Stimulated activated CD4-positive, alpha-beta T cell treated with anti-CD3 and anti-CD28 coated beads, Interleukin-4, amount 100 ng/mL, for 48 hours (primary cell): ENCODE measurements around the gene CORO1C.
"Not testable (repeated sequence)": the region's sequence is repeated elsewhere in the genome, so short reads cannot be mapped to it uniquely, and the experiment has no call there.

Source experiments
- DNase-seq, 2 donors: peaks; one replicate each; pipeline ENCODE4 v3.0.0-alpha.2; 2020; ENCODE audit warnings: low read depth in 2 of 2

The CORO1C gene

GRCh38 chr12:108675792-108676191 is 55.5 kb downstream of the CORO1C start:
- no peak for DNase-seq

DNA sequence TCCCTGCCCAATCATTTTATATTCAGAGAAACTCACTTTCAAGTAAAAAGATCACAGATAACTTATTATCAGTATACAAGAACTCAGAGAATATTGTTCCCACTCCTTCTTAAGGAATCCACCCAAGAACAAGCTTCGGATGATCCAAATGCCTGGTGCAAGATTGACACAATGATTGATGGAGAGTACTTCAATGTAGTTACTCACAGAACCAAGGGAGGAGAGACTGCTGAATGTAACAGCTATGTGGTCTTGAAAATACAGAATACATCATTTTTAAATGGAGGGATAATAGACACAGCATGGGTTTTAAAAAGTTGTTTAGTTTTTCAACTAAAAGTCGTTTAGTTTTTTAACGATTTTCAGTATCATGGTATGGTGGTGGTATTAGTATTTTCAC is 59.3 kb downstream of the CORO1C start:
- DNase-seq: no peak

DNA sequence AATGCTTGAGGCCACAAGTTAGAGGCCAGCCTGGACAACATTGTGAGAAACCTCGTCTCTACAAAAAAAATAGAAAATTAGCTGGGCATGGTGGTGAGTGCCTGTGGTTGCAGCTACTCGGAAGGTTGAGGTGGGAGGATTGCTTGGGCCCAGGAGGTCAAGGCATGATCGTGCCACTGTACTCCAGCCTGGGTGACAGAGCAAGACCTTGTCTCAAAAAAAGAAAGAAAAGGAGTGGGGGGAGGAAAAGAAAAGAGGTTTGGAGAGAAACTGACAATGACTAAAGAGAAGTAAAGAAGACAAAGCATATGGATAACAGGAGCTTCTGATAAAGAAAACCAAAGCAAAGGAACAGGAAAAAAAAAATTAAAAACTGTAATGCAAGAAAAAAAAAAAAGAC is 60.2 kb downstream of the CORO1C start:
- no peak for DNase-seq

DNA sequence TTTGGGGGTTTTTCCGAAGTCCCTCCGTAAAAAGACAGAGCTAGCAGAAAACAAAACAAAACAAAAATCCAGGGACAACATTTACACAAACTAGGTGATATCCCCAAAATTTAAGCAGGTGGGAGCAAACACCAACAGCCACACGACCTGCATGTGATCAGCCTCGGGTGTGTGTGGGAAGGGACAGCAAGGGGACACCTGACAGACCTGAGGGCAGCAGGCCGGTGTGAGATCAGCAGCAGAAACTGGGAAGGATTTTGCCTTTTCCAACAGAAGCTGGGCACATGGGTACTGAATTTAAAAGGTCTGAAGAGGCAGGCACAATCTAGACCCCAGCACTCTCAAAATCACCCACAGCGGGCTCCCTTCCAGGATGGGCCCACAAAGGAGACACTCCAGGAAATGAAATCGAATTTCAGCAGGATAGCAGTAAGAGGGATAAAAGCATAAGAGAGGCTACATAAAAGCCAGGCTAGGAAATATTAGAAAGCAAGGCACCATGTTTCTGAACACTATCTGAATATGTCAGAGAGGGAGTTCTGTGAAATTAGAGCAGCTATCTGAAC is 61.2 kb downstream of the CORO1C start:
- no peak for DNase-seq

- no peak for DNase-seq
Measured at GRCh38 chr12:108668542-108668941, 62.8 kb downstream of the CORO1C start.

- no peak for DNase-seq
Measured at GRCh38 chr12:108668063-108668462, 63.3 kb downstream of the CORO1C start.

GRCh38 chr12:108667349-108667748 is 64.0 kb downstream of the CORO1C start:
- no peak for DNase-seq

DNA sequence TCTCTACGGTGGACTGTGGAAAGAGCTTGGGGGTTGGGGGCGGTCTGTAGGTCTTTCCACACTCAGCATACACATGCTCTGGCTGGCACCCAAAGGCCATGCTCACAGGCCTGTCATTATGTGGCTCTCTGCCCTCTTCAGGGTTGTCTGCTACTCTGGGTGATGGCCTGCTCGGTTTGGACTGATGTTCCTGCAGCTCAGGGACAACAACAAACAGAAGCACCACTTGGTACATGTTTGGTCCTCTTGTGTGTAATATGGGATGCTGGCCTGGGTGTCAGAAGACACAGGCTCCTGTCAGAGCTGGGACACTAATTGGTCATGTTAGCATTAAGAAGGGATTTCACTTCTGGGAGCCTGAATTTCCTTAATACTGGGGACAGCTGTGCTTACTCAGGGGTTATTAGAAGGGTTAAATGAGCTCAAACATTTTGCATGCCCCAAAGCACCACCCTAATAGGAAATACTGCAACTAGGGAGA is 64.9 kb downstream of the CORO1C start:
- DNase-seq: no peak

DNA sequence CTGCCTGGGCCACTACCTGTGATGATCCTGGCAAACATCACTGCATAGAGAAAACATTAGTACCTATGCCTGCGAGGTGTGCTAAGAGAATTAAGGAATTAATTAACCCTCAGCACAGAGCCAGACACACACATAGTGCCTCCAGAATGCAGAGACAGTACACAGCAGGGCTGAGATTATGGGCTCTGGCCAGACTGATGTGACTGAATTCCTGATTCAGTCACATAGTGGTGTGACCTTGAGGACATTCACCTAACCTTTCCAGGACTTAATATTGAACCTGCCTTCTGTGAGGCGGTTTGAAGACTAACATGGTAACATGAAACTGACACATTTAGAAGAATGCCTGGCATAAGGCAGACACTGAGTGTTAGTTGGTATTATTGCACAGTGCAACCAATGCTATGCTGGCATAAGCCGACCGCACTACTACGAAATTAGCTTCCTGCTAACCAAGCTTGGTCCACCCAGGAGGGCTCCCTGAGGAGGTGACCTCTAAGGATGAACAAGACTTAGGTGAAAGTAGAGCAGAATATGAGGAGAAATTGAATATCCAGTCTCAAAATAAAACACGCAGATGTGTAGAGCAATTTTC is 65.6 kb downstream of the CORO1C start:
- no peak for DNase-seq

GRCh38 chr12:108664338-108665258 is 66.7 kb downstream of the CORO1C start:
- DNase-seq: peak; percentile 76 to 78

DNA sequence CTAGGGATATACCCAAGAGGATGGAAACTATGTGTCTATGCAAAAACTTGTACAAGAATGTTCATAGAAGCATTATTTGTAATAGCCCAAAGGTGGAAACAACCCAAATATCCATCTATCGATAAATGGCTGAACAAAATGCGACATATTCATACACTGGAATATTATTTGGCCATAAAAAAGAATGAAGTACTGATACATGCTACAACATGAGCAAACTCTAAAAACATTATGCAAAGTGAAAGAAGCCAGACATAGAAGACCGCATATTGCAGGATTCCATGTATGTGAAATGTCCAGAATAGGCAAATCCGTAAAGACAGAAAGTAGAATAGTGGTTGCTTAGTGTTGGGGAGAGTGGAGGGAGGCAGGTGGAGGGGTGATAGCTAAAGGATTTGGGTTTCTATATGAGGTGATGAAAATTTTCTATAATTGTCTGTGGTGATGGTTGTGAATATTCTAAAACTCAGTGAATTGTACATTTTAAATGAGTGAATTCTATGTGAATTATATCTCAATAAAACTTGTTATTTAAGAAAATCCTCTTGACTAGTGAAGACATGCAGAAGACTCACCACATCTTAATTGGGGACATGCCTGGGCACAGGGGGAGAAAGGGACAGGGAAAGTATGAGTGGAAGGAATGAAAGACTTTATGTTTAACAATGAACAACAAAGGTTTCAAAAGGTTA is 67.8 kb downstream of the CORO1C start:
- no peak for DNase-seq

DNA sequence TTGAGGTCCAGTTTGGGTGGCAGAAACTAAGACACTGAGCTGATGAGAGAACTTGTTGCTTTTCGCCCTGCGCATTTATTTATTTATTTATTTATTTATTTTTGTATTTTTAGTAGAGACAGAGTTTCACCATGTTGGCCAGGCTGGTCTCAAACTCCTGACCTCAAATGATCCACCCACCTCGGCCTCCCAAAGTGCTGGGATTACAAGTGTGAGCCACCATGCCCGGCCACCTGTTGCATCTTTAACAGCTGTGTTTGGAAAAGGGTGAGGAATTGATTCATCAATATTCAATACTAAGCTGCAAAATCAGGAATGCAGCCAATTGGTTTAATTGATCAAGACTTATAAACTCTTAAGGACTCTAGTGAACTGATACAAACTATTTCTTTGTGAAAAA is 73.2 kb downstream of the CORO1C start:
- DNase-seq: not testable (repeated sequence)

DNA sequence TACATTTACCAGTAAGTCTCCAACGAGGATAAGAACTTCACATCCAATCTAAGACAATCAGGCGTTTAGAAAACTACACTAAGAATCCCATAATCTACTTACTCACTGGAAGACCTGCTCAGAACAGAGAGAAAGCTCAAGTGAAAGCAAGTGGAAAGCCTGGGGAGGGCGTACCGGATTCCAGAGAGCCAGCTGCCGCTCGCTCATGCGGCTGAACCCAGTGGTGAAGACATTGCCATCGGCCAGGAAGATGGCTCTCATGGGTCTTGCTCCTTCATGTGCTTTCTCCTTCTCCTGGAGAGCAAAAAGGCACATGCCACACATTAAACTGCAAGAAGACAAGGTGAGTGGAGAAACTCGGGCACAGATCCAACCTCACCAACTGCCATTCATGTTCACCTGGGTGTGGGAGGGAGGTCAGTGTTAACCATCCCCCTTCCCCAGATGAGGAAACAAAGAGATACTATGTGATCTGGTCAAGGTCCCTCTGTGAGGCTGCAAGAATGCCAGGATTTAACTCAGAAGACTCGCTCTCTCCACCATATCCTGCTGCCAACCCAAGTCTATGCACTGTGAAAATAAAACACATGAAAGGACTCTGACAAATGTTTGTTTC is 74.1 kb downstream of the CORO1C start:
- no peak for DNase-seq

GRCh38 chr12:108656247-108656646 is 75.1 kb downstream of the CORO1C start:
- not testable (repeated sequence) for DNase-seq

GRCh38 chr12:108655812-108656175 is 75.5 kb downstream of the CORO1C start:
- not testable (repeated sequence) for DNase-seq

- DNase-seq: not testable (repeated sequence)
Measured at GRCh38 chr12:108654622-108655021, 76.7 kb downstream of the CORO1C start.

DNA sequence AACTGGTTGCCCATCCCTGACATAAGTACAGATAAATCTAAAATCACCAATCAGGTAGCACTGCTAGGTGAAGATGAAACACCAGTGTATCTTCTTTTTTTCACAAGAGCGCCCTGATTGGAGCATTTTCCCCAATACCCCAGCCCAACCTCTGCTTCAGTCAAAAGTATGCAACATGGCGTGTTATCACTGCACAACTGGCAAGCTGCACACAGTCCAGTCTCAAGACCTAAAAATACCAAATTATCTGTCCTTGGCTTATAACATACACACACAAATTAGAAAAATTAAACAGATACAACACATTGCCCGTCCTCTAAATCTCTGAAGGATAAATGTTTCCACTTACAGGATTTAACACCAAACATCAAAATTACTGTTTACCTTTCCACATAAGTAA is 77.4 kb downstream of the CORO1C start:
- no peak for DNase-seq

DNA sequence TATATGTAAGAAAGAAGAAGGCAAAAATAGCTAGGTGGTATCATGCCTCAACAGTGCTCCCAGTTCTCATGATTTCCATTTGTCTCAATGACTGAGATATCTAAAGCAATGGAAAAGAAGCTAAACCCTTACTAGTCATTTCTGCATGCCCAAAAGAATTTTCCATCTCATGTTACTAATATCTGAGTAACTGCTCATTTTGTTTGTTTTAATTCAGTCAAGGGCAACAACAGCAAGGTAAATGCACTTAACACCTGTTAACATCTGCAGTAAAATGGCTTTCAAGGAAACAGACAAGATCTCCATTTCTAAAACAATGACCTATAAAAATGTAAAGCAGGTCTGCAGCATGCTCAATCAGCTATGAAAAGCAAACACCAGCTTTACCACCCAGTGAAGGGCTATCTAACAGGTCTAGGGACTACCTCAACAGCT is 78.2 kb downstream of the CORO1C start:
- DNase-seq: no peak

- DNase-seq: no peak
Measured at GRCh38 chr12:108650083-108650482, 81.2 kb downstream of the CORO1C start.

- no peak for DNase-seq
Measured at GRCh38 chr12:108649669-108650068, 81.6 kb downstream of the CORO1C start.

- DNase-seq: no peak
Measured at GRCh38 chr12:108649126-108649525, 82.2 kb downstream of the CORO1C start.

DNA sequence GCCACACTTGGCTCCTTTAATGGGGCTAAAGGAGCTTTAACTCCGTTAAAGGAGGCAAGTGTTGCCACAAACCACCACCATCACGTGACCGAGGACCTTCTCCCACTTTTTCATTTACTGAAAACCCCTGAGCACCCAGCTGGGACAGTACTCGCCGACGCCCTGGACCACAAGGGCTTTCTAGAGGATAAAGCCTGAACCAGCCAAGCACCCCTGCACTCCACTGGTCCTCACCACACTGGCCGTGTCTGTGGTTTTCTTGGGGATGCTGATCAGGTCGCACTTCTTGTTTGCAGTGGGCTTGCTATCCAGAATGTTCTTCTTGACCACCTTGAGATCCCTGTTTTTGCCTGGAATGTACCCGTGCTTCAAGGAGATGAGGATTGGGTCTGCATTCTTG is 82.9 kb downstream of the CORO1C start:
- DNase-seq: no peak
